Renal cortical epithelial cell (primary cell): ENCODE measurements around the gene VPS13D. TPM values are rescaled to one million over a fixed set of nuclear protein-coding genes. Genes with fewer than 3 reads are reported as not detected.

Experiments
- DNase-seq: peaks from one replicate; pipeline ENCODE4 v3.0.0-alpha.2; 2011; ENCODE audit warnings: low read depth
- total RNA-seq: library from RNA; depleted of rRNA; stranded (reverse); fragments of >200 nt; gene quantifications from 2 replicates; pipeline ENCODE4 v1.2.3, GENCODE V29; 2014

VPS13D gene
- total RNA-seq, 1 donor from 2014 or later = 74.1 TPM

DNA sequence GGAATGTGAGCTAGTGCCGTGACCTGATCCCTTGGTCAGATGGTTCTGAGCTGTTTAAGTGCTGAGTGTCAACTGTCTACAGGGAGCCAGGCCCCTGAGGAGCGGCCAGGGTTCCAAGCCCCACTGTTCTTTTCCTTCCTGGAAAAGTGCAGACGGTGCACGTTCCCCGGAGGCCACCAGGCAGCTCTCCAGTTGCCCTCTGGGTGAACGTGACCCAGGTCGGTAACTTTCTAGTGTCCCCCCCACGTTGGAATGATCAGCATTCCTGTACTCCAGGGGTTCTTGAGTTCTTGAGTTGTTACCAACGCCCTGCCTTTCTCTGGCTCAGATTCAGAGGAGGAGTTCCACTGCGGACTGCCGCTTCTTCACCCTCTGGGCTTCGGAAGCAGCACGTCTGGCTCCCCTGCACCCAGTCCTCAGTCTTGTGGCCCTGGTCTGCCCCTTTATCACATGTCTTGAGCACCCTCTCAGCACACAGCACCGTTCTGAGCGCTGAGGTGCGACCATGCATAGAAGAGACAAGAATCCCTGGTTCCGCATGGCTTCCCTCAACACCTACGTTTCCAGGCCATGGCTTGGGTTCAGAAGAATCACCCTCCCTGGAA, 256.7 kb downstream of the VPS13D start:
- DNase-seq = peak; percentile 81

DNA sequence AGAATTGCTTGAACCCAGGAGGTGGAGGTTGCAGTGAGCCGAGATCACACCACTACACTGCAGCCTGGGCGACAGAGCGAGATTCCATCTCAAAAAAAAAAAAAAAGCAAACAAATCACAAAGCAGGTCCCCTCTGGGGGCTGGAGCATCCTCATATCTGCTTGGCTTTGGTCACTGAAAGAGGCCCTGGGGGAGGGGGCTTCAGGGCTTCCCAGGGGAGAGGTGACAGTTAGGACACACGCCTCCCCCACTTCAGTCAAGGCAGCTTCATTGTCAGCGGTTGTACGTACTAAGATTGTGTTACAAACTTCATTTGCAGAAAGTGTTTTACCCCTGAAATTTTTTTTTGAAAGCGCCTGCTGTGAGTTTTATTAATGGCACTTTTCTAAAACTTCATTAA, 257.7 kb downstream of the VPS13D start:
- no peak for DNase-seq

DNA sequence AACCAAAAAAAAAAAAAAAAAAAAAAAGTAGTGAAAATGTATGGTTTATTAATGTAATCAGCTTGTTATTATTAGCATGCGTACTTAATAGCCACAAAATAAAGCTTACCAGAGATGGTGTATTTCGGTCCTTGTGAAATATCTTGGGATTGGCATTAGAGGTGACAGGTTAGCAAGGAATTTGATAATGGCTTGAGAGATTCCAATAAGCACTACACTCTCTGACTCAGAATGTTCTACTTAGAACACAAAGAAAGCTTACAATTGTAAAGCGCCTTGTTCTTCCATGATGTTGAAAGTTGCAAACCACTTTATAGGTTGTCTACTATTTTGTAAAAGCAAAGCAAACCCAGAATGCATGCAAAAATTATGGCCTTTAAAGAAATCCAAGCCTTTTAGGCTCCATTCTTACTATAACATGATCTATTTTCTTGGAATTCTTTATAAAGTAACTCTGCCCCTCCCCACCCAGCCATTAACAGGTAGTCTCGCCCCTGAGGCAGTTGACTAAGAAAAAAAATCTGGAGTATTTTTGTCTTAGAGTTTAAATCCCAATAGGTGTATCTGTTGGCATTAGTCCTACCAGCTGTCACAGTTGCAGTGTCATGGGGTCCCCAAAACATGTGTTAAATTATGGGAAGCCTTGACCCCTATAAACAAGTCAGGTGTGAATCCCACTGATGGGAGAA, 259.0 kb downstream of the VPS13D start:
- DNase-seq = peak; percentile 88

DNA sequence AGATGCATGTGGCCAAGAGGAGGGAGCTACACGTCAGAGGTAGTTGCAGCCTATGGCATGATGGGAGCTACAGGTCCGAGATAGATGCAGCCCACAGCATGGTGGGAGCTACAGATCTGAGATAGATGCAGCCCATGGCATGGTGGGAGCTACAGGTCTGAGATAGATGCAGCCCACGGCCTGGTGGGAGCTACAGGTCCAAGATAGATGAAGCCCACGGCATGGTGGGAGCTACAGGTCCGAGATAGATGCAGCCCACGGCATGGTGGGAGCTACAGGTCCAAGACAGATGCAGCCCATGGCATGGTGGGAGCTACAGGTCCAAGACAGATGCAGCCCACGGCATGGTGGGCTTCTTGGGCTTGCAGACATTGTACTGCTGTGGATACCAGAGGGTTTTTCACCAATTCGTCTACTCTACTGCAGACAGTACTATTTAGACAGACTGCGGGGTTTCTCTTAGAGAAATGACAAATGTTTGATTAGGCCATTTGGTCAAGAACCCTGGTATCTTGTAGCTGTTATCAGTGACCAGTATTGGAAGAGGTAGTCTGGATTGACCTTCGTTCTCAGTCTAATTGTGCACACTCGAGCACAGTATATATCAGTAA, 260.8 kb downstream of the VPS13D start:
- no peak for DNase-seq

DNA sequence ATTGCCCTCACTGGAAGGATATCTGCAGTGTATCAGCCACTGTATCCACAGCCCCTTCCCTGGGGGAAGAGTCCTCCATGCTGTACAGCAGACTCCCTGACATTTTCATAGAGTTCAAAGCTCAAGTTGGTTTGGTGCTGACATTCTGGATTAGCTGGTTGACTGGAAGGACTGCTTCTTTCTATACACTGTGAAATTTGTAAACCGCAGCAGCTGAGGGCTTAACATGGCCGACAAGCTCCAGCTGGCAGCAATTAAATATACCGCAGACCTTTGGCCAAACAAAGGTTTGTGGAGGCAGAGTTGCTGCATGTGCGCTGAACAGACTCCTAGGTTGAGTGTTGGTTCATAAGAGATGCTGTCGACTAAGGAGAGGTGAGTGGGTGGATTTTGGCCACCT, 261.8 kb downstream of the VPS13D start:
- DNase-seq = no peak

DNA sequence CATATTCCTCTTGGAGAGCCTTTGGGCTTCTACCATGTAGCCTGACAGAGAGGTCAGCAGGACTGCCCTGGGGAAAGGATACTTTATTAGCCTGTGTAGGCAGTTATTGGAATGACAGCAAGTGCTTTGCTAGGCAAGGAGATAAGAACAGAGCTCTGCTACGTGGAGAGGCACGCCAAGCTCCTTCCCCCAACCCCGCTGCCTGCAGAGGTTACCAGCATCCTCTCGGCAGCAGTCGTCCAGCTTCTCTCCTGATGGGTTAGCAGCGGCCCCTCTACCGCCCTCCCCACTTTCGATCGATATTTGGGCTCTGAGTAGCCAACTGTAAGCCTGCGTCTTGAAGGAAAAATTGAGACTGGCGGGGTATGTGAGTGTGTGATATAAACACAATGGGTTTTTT, 265.9 kb downstream of the VPS13D start:
- no peak for DNase-seq

DNA sequence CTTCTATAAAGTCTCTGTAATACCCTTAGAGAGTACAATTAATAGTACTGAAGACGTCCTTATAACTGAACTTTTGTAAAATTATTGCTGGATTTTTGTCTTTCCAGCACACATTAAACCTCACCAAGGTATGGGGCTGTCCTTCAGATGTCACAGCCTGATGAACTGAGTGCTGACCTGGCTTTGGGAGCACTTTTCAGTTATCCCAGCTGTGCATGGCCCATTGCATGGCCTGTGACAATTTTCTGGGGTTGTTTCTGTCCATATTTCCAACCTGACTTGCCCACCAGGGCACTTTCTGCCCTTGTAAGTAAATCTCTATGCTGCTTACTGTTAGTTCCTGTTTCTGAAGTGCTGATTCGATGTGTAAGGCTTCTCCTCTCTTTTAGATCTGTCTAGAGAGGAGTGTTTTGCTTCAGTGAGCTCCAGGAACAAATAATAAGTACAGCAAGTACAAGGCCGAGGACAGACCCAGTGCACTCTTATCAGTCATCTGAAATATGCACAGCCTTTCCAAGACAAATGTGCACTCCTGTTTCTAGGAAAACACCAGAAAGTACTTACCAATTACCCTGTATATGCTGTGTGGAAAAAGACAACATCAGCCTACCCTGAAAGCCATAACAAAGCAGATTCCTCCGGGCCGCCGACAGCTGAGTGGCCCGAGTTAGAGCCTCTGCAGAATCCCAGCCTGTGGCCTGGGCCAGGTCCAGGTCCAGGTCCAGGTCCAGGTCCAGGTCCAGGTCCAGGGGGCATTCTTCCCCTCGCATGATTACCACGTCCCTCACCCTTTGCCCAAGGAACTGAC, 266.5 kb downstream of the VPS13D start:
- DNase-seq = peak; percentile 39

DNA sequence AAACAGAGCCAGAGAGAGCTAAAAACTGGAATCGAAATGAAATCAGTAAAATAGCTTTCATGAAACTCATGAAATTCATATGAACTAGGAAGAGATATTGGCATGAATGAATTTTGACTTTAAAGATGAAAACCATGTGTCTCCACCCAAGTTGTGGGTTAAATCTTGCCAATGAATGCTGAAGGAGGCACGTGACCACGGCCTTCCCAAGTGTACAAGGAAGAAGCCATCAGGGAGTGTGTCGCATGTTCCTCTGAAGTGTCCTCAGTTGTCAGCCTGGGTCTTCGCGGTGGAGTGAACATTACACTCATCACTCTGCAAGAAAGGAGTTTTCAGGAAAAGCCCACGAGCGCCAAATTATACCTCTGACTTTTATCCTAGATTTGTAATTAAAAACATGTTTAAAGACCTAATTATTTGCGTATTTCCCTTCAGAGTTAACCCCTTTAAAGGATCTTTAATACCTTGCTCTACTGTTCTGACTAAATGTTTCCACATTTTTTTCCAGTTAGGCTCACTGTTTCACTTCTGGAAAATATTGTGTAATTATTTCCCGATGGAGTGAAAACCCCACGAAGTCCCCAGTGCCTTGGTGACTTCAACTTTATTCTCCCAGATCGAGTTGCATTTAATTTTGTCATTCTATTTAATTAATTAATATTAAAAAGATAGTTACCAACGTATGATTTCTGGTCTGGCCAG, 269.9 kb downstream of the VPS13D start:
- DNase-seq = no peak

DNA sequence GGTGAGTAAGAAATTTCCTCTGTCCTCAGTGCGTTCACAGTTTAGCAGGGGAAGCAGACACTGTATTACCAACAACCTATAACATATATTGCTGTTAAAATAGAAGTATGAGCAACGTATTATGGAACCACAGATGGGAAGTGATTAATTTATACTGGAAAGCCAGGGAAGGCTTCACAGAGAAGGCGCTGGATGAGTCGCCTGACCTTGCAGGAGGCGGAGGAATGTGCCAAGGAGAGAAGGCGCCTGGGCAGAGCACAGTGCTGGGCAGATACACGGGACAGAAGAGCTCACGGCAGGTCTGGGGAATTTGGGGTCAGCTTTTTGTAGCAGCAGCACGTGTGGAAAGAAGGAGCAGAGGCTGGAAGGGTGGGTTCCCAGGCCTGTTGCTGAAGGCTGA, 271.8 kb downstream of the VPS13D start:
- peak; percentile 23 for DNase-seq

DNA sequence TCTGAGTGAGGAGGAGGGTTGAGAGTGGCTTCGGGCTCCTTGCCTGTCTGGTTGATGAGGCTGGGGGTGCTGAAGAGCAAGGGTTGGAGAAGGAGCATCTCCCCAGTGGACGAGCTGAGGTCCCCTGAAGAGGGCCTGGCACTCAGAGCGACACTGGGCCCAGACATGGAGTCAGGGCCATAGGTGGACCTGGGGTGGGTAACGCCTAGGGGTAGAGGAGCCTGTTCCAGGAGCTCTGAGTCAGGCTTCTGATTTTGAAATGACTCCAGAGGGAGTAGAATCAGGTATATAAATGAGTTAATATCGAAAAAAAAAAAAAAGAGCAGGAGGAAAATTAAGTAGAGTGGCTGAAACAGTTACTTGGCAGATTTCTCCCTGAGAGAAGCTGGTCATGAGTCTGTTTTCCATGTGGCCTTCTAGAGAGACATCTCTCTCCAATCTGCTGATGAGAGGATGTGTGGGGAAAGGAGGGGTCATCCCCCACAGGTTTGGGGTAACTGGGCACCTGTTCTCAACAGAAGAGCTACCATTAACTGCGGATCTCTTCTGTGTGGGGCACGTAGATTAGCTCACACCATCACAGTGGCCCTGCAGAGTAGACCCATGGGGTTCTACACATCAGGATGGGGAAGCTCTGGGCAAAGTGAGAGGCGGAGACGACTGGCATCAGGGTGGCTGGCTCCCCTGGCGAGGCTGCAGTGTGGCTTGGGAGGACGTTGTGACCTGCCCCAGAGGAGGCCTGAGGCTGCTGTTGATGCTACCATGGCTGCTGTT, 272.7 kb downstream of the VPS13D start:
- DNase-seq = no peak

DNA sequence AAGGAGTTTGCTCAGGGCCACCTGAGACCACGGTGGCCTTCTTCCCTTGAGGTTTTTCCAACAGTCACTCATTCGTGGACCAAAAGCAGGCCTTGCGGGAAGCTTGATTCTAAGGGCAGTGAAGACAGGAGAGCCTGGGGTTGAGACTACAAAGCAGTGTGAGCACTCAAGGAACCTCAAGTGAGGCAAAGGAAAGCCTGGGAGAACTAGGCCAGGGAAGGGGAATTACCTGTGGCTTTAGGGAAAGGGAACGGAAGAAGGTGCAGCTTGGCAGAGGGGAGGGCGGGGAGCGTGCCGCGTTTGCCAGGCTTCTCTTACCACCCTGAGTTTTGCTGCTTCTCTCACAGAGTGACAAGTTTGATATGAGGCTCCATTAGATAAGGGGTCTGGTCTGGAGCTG, 273.9 kb downstream of the VPS13D start:
- DNase-seq = no peak

DNA sequence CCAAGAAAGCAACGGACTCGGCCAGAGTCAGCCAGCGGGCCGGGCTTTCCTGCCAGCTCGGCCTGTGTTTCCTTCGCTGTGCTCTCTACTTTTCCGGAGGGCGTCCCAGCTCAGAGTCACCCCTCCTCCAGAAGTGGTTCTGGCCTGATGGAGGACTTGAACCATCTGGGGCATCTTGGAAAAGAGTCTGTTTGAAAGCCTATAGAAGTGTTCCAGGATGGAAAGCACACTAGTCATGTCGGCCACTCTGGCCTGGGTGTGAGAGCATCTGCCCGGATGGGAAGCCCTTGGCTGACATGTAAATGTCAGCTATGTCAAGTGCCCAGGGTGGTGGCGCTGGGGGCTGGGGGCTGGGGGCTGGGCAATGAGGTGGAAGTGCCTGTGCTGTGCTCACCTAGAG, 274.8 kb downstream of the VPS13D start:
- DNase-seq = no peak

DNA sequence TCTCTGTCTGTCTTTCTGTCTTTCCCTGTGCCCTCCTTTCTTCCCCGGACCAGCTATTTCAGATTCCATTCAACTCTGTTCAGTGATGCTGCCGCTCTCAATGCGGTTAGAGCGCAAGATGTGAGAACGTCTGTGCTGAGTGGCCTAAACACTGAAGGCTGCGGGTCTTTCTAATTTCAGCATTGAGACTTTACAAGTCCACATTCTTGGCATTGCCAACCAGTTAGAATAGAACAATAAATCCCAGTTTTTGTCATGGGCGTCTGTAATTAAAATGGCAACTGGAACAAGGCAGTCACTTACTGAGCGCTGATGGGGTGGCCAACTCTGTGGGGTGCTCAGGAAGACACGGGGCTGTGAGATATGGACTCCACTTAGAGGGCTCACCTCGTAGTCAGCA, 275.4 kb downstream of the VPS13D start:
- DNase-seq = no peak

DNA sequence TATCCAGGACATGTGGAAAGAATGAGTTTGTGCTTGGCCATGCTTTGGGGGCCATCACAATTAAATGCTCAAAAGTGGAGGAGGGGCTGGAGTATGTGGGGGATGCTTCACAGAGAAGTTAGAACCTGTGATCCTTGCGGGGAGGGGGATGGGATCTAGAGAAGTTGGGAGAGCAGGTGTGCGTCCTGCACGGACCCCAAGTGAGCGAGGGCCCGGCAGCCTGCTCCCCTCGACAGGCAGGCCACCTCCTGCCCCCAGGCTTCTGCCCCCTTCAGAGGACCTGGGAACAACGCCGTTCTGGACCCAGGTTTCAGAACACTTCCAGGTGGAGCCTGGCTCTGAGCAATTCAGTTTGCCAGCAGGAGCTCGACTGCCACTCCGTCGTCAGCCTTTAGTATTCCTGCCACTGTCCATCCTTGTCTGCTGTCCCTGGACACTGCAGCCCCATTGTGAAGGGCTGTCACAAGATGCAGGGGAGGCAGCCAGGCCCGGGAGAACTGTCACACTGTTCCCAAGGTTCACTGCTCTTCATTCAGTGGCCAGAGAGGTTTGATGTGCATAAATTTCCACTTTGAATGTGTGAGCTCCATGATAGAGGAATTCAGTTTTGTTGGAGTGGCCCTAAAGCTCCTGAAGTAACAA, 275.9 kb downstream of the VPS13D start:
- DNase-seq = no peak

DNA sequence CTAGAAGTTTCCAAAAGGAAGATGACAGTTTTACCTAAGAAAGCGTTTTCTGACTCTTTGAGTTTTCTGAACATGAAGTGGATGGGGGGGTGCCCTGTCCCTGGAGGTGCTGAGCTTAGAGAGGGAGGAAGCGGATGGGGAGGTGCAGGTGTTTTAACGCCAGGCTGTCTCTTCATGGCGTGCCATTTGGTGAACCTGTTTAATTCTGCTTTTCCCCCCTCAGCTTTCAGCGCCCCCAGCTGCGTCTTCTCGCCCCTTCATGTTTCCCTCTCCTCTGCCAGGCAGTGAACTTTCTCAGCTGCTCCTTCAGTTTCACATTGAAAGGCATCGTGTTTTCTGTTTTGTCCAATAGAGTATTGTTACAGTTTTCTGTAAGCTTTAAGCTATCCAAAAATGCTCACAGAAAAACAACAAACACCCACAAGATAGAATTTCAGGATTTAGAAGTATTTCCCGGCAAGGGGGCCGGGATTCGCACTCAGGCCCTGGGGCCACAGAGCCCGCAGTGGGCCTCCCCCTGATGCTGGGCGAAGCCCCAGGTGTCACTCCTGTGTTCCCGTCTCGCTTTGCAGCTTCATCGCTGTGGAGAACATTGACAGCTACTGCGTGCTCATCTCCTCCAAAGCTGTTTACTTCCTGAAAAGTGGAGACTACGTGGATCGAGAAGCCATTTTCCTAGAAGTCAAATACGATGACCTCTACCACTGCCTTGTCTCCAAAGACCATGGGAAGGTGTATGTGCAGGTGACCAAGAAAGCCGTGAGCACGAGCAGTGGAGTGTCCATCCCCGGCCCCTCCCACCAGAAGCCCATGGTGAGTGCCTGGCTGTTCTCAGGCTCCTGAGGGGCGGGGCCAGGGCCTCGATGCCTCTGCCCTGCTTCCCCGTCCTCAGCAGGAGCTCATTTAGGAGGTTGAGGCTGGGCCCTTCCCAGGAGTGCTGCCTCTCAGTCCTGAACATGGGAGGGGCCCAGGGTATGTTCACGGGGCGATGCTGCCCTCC, 276.8 kb downstream of the VPS13D start:
- DNase-seq = no peak

DNA sequence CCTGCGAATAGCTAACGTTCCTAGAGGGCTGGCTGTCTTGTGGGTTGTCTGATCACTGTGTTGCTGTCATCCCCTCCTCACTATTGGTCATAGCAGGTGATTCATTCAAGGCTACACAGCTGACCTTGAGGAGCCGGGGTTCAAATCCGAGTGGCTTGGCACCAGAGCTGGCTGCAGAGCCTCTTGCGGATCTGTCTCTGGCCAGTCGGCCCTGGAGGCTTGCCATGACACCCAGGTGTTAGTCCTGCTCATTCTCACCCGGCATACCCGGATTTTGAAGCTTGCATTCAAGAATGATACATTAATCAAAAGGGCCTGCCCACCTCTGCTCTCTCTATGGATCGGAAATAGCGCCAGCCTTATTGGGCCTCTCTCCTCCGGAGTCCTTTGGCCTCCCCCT, 277.8 kb downstream of the VPS13D start:
- no peak for DNase-seq

DNA sequence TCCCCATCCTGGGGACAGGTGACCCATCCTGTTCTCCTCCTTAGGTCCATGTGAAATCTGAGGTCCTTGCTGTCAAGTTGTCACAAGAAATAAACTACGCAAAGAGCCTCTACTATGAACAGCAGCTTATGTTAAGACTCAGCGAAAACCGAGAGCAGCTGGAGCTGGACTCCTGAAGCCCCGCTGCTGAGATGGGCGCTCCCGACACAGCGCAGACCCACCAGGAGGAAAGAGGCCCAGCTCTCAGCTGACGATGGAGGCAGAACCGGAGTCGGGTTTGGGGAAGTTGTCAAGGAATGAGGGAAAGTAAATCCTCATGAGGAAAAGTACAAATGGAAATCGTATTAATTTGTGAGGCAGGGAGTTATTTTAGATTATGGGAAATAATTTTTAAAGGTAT, 279.0 kb downstream of the VPS13D start:
- DNase-seq = no peak

DNA sequence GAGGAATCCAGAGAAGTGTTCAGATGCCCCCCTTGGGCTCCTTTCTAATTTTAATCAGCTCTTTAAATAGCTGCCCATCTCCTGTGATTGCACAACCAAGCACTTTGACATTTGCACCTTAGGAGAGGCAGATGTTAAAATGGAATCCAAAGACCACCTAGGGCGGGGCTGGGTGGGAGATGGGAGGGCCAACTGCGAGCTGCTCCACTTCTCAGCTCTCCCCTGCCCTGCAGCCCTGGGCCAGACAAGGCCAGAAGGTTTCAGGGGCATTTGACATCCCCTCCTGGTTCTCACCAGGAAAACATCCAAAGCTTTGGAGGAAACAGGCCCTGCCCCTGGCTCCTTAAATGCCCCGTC, 281.3 kb downstream of the VPS13D start:
- DNase-seq = no peak
